B cell (primary cell): ENCODE data around the gene ABCC9. TPM values are rescaled to one million over a fixed set of nuclear protein-coding genes. Genes with fewer than 3 reads are reported as not detected.

Experiments used
- ATAC-seq: fragments of 200-7000 bp; cut with Tn5 transposase; one replicate; pipeline ENCODE4 v1.10.0; 2021; ENCODE audit warnings: low read depth, mild to moderate bottlenecking, moderate number of reproducible peaks, moderate library complexity
- CTCF ChIA-PET: fragments of 350-600 bp; sonication (Branson Sonifier 250); formaldehyde crosslinking; loops from one replicate; lab custom pipeline; 2021; ENCODE audit warnings: antibody characterized with exemption, inconsistent platforms; lab: Charles Lee
- POLR2A ChIA-PET: fragments of 350-600 bp; sonication (Branson Sonifier 250); formaldehyde crosslinking; loops from one replicate; lab custom pipeline; 2021; ENCODE audit warnings: antibody characterized with exemption; lab: Charles Lee
- DNase-seq: peaks from one replicate; pipeline ENCODE4 v3.0.0; 2013
- H2AFZ ChIP-seq: 2 replicates; pipeline ENCODE4 v1.6.1; 2012; ENCODE audit warnings: mild to moderate bottlenecking, low read depth, low read length; ENCODE audit not compliant: insufficient read depth, poor library complexity, severe bottlenecking
- H3K27ac ChIP-seq, 2 donors: 1 replicate in 1 of 2; 2 replicates in 1 of 2; pipeline ENCODE4 v1.5.1; 2012 to 2013; ENCODE audit warnings: low read length in 2 of 2, mild to moderate bottlenecking in 2 of 2, moderate library complexity in 1 of 2
- H3K27me3 ChIP-seq, 4 experiments: fragments of 200-600 bp in 1 of 4; sonication (generic) in 1 of 4; replicated peaks in 1 of 4; 1 replicate in 2 of 4; 2 replicates in 2 of 4; pipeline versions ENCODE4 v1.6.1 to v1.7.0; 2013 to 2016; ENCODE audit warnings: low read length in 3 of 4, mild to moderate bottlenecking in 2 of 4, mixed read lengths in 1 of 4, moderate library complexity in 1 of 4; ENCODE audit not compliant: insufficient read depth in 4 of 4, control insufficient read depth in 3 of 4; ENCODE audit errors: control extremely low read depth in 1 of 4
- H3K36me3 ChIP-seq, 2 experiments: replicated peaks in 1 of 2; 1 replicate in 1 of 2; 2 replicates in 1 of 2; pipeline versions ENCODE4 v1.6.1 to v1.7.1; 2013; ENCODE audit warnings: low read length in 1 of 2; ENCODE audit not compliant: insufficient read depth in 2 of 2, control insufficient read depth in 1 of 2; ENCODE audit errors: control extremely low read depth in 1 of 2, extremely low read depth in 1 of 2
- H3K4me1 ChIP-seq, 2 donors: fragments of 200-600 bp in 1 of 2; sonication (generic) in 1 of 2; 1 replicate in 1 of 2; 2 replicates in 1 of 2; pipeline versions ENCODE4 v1.5.1 to v1.6.1; 2013 to 2017; ENCODE audit warnings: low read length in 2 of 2; ENCODE audit not compliant: control insufficient read depth in 2 of 2, insufficient read depth in 2 of 2
- H3K4me2 ChIP-seq: replicated peaks from 2 replicates; pipeline ENCODE3; 2012; ENCODE audit warnings: mild to moderate bottlenecking, low read depth, low read length; ENCODE audit not compliant: poor library complexity, severe bottlenecking
- H3K4me3 ChIP-seq, 5 experiments: fragments of 200-600 bp in 1 of 5; sonication (generic) in 1 of 5; 1 replicate in 3 of 5; 2 replicates in 2 of 5; pipeline versions ENCODE4 v1.5.1 to v1.7.0; 2011 to 2016; ENCODE audit warnings: low read length in 4 of 5, mild to moderate bottlenecking in 4 of 5, low read depth in 2 of 5, control low read depth in 1 of 5, moderate library complexity in 1 of 5; ENCODE audit not compliant: insufficient read depth in 1 of 5; ENCODE audit errors: control extremely low read depth in 1 of 5, extremely low read depth in 1 of 5
- H3K79me2 ChIP-seq: fragments of 200-600 bp; sonication (generic); one replicate; pipeline ENCODE4 v1.6.0; 2016; ENCODE audit warnings: low read length; ENCODE audit not compliant: control insufficient read depth, insufficient read depth
- H3K9ac ChIP-seq: fragments of 200-600 bp; sonication (generic); 2 replicates; pipeline ENCODE4 v1.6.1; 2017; ENCODE audit warnings: mild to moderate bottlenecking, low read length, moderate library complexity
- H3K9me3 ChIP-seq, 3 donors: one replicate each; pipeline versions ENCODE4 v1.6.1 to v1.7.1; 2013; ENCODE audit warnings: low read length in 2 of 3; ENCODE audit not compliant: control insufficient read depth in 2 of 3, insufficient read depth in 1 of 3; ENCODE audit errors: control extremely low read depth in 1 of 3
- H4K20me1 ChIP-seq: 2 replicates; pipeline ENCODE4 v1.6.0; 2012; ENCODE audit warnings: mild to moderate bottlenecking, low read length; ENCODE audit not compliant: insufficient read depth, control insufficient read depth, poor library complexity, severe bottlenecking
- H3K27ac Mint-ChIP-seq: one replicate; pipeline ENCODE4 v1.8.0; 2021; ENCODE audit warnings: mixed read lengths
- H3K27me3 Mint-ChIP-seq: one replicate; pipeline ENCODE4 v1.8.0; 2021; ENCODE audit warnings: mixed read lengths
- H3K4me1 Mint-ChIP-seq: one replicate; pipeline ENCODE4 v1.8.0; 2021; ENCODE audit warnings: mixed read lengths
- H3K4me3 Mint-ChIP-seq: one replicate; pipeline ENCODE4 v1.8.0; 2021; ENCODE audit warnings: mixed read lengths
- H3K9me3 Mint-ChIP-seq: one replicate; pipeline ENCODE4 v1.8.0; 2022; ENCODE audit warnings: mixed read lengths; ENCODE audit not compliant: insufficient read depth
- CTCF ChIP-seq: fragments of 200-600 bp; IDR thresholded peaks from one replicate; pipeline ENCODE4 v1.8.0; 2022; ENCODE audit warnings: antibody characterized with exemption, mild to moderate bottlenecking
- EZH2 ChIP-seq: IDR thresholded peaks from 2 replicates; pipeline ENCODE4 v1.6.1; 2012; ENCODE audit warnings: borderline replicate concordance, low read depth, mild to moderate bottlenecking, moderate library complexity, low read length; ENCODE audit not compliant: insufficient read depth, poor library complexity, severe bottlenecking
- WGBS: methylation state at CpG from one replicate; pipeline ENCODE4 v1.1.5; 2013; ENCODE audit warnings: missing lambda C conversion rate; ENCODE audit not compliant: insufficient coverage; 5-methylcytosine and 5-hydroxymethylcytosine counted together
- intact Hi-C: fragments of 100-400 bp; cut with micrococcal nuclease; formaldehyde crosslinking; loops from one replicate; pipeline ENCODE4 v1.10.0; 2022
- polyA plus RNA-seq: library from polyadenylated mRNA; depleted of rRNA; stranded (reverse); fragments of >200 nt; gene quantifications from 2 replicates; pipeline ENCODE4 v1.2.3, GENCODE V29; 2012
- total RNA-seq, 2 donors: library from RNA; stranded (reverse); fragments of 120-200 nt in 1 of 2; gene quantifications; 1 replicate in 1 of 2; 2 replicates in 1 of 2; pipeline versions ENCODE4 v1.2.3 to v1.2.4, GENCODE V29; 2013 to 2022

The ABCC9 gene
- total and polyA plus RNA-seq, 2 donors (not counting 1 experiment from before 2014, with no cell fraction given): not detected

GRCh38 chr12:21877293-21877982 is 63.8 kb downstream of the ABCC9 start:
- no peaks in the 10 kb centered on the region for H3K36me3 ChIP-seq
- H3K27ac Mint-ChIP-seq: no peak overlapping the region
- H3K27ac ChIP-seq: no peak overlapping the region
- H3K27me3 Mint-ChIP-seq: no peaks in the 10 kb centered on the region
- TF ChIP-seq EZH2: no peak
- no peak for TF ChIP-seq CTCF
- no peaks in the 10 kb centered on the region for H3K79me2 ChIP-seq
- CTCF ChIA-PET: no interaction called here
- no peak overlapping the region for H3K9ac ChIP-seq
- H3K9me3 ChIP-seq: no peaks in the 10 kb centered on the region
- no peaks in the 10 kb centered on the region for H3K4me1 Mint-ChIP-seq
- no peaks in the 10 kb centered on the region for H3K27me3 ChIP-seq
- WGBS: 65% methylated on average over 2 of the region's 2 CpGs
- POLR2A ChIA-PET: no interaction called here
- no peaks in the 10 kb centered on the region for H4K20me1 ChIP-seq
- H3K9me3 Mint-ChIP-seq: no peaks in the 10 kb centered on the region
- DNase-seq: no peak
- no peak overlapping the region for H3K4me2 ChIP-seq
- H3K4me3 ChIP-seq: no peak overlapping the region
- intact Hi-C loops: no loop called here
- H3K4me1 ChIP-seq: no peaks in the 10 kb centered on the region
- ATAC-seq: no peak
- no peak overlapping the region for H2AFZ ChIP-seq
- H3K4me3 Mint-ChIP-seq: no peak overlapping the region

DNA sequence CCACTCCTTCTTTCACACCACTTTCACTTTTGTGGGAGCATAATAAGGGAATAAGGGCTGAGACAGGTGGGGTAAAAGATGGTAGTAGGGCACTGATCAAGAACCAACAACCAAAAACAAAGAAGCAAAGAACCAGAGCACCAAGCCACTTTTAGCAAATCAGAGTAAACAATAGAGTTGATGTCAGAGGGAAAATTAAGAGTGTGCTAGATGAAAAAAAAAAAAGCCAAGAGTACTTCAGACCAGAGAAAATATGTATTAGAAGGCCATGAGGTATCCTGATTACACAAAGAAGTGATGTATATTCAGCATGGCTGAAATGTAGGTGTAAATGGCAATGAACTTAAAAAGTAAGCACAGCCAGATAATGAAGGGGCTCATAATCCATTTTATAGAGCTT is 75.4 kb downstream of the ABCC9 start:
- POLR2A ChIA-PET: no interaction called here

More for the DNA sequence above, 75.4 kb downstream of the ABCC9 start:
- no peaks in the 10 kb centered on the region for H3K27me3 Mint-ChIP-seq
- no peak overlapping the region for H3K4me3 Mint-ChIP-seq
- H3K27ac Mint-ChIP-seq: no peak overlapping the region
- ATAC-seq (no peak), DNase-seq (no peak)
- H3K4me2 ChIP-seq: no peak overlapping the region
- intact Hi-C loops: no loop called here
- H3K9ac ChIP-seq: no peak overlapping the region
- H3K4me1 ChIP-seq: no peaks in the 10 kb centered on the region
- no peak overlapping the region for H3K4me3 ChIP-seq
- H3K4me1 Mint-ChIP-seq: no peaks in the 10 kb centered on the region
- no peaks in the 10 kb centered on the region for H3K36me3 ChIP-seq
- H3K27ac ChIP-seq: no peak overlapping the region
- no peaks in the 10 kb centered on the region for H3K27me3 ChIP-seq
- no peaks in the 10 kb centered on the region for H4K20me1 ChIP-seq
- CTCF ChIA-PET: no interaction called here
- TF ChIP-seq CTCF: no peak
- no peak for TF ChIP-seq EZH2
- H2AFZ ChIP-seq: no peak overlapping the region
- no peaks in the 10 kb centered on the region for H3K9me3 Mint-ChIP-seq
- no peaks in the 10 kb centered on the region for H3K9me3 ChIP-seq
- no peaks in the 10 kb centered on the region for H3K79me2 ChIP-seq
